Nephron (organoid): Measurements from ENCODE around the gene CEP128.

Experiments used
- H3K27ac Mint-ChIP-seq, 3 experiments: 2 replicates each; pipeline ENCODE4 v1.8.0; 2020; ENCODE audit warnings: mixed read lengths in 3 of 3, mild to moderate bottlenecking in 2 of 3, moderate library complexity in 1 of 3
- H3K27me3 Mint-ChIP-seq: 2 replicates; pipeline ENCODE4 v1.8.0; 2021; ENCODE audit warnings: low read depth, mild to moderate bottlenecking, moderate library complexity, mixed read lengths
- H3K36me3 Mint-ChIP-seq: 2 replicates; pipeline ENCODE4 v1.8.0; 2020; ENCODE audit warnings: low read depth, mixed read lengths
- H3K4me1 Mint-ChIP-seq: 2 replicates; pipeline ENCODE4 v1.8.0; 2020; ENCODE audit warnings: mixed read lengths
- H3K4me3 Mint-ChIP-seq, 3 experiments: 2 replicates each; pipeline ENCODE4 v1.8.0; 2020; ENCODE audit warnings: mild to moderate bottlenecking in 3 of 3, mixed read lengths in 3 of 3, moderate library complexity in 2 of 3
- H3K9me3 Mint-ChIP-seq: 2 replicates; pipeline ENCODE4 v1.8.0; 2020; ENCODE audit warnings: mixed read lengths
- CTCF ChIP-seq, 3 experiments: fragments of 200-600 bp; sonication (generic); IDR thresholded peaks; one replicate each; pipeline ENCODE4 v1.5.0; 2021; ENCODE audit warnings: antibody characterized with exemption in 3 of 3; ENCODE audit not compliant: unreplicated experiment in 3 of 3

The CEP128 gene

GRCh38 chr14:80491650-80492049 lies 449.9 kb downstream of the CEP128 start:
- Mint-ChIP-seq H3K4me1 (peaks cover 12% of the 10 kb centered on the region), H3K27me3 (no peaks in the 10 kb centered on the region), H3K27ac (no peak overlapping the region), H3K4me3 (no peak overlapping the region), H3K9me3 (peaks cover 6% of the 10 kb centered on the region), H3K36me3 (no peaks in the 10 kb centered on the region)
- TF ChIP-seq CTCF (IDR thresholded peaks at IDR 0.05; ENCODE audit: unreplicated experiment in 3 of 3): no peak

GRCh38 chr14:80491131-80491530 lies 450.4 kb downstream of the CEP128 start:
- peaks cover 12% of the 10 kb centered on the region for H3K4me1 Mint-ChIP-seq
- no peak for TF ChIP-seq CTCF (IDR thresholded peaks at IDR 0.05; ENCODE audit: unreplicated experiment in 3 of 3)
- H3K36me3 Mint-ChIP-seq: no peaks in the 10 kb centered on the region
- H3K9me3 Mint-ChIP-seq: peaks cover 6% of the 10 kb centered on the region
- H3K27ac Mint-ChIP-seq: no peak overlapping the region
- no peaks in the 10 kb centered on the region for H3K27me3 Mint-ChIP-seq
- H3K4me3 Mint-ChIP-seq: no peak overlapping the region

- Mint-ChIP-seq H3K9me3 (peaks cover 8% of the 10 kb centered on the region), H3K27me3 (no peaks in the 10 kb centered on the region), H3K27ac (no peak overlapping the region), H3K36me3 (no peaks in the 10 kb centered on the region), H3K4me1 (peaks cover 12% of the 10 kb centered on the region), H3K4me3 (no peak overlapping the region)
- no peak for TF ChIP-seq CTCF (IDR thresholded peaks at IDR 0.05; ENCODE audit: unreplicated experiment in 3 of 3)
These were observed 452.0 kb downstream of the CEP128 start for GRCh38 chr14:80489513-80489912.

GRCh38 chr14:80485764-80486163 lies 455.8 kb downstream of the CEP128 start:
- Mint-ChIP-seq H3K9me3 (peaks cover 8% of the 10 kb centered on the region), H3K27me3 (no peaks in the 10 kb centered on the region), H3K36me3 (no peaks in the 10 kb centered on the region), H3K4me1 (no peaks in the 10 kb centered on the region), H3K4me3 (no peak overlapping the region), H3K27ac (no peak overlapping the region)
- no peak for TF ChIP-seq CTCF (IDR thresholded peaks at IDR 0.05; ENCODE audit: unreplicated experiment in 3 of 3)

- TF ChIP-seq CTCF (IDR thresholded peaks at IDR 0.05; ENCODE audit: unreplicated experiment in 3 of 3): no peak
- H3K27me3 Mint-ChIP-seq: no peaks in the 10 kb centered on the region
- no peaks in the 10 kb centered on the region for H3K4me1 Mint-ChIP-seq
- no peaks in the 10 kb centered on the region for H3K36me3 Mint-ChIP-seq
- no peak overlapping the region for H3K4me3 Mint-ChIP-seq
- H3K27ac Mint-ChIP-seq: no peak overlapping the region
- H3K9me3 Mint-ChIP-seq: peaks cover 8% of the 10 kb centered on the region
These were observed 458.2 kb downstream of the CEP128 start for GRCh38 chr14:80483331-80483730.

GRCh38 chr14:80477388-80478160 lies 464.0 kb downstream of the CEP128 start:
- Mint-ChIP-seq H3K4me1 (peaks cover 10% of the 10 kb centered on the region), H3K36me3 (peaks cover 11% of the 10 kb centered on the region), H3K4me3 (no peak overlapping the region), H3K27me3 (no peaks in the 10 kb centered on the region), H3K9me3 (peaks cover 12% of the 10 kb centered on the region), H3K27ac (peak overlapping the region in 1 of 3 experiments; percentile 54)
- no peak for TF ChIP-seq CTCF (IDR thresholded peaks at IDR 0.05; ENCODE audit: unreplicated experiment in 3 of 3)
